WTC11 (cell line): Measurements from ENCODE around the gene AP3D1. TPM values are rescaled to one million over a fixed set of nuclear protein-coding genes. Genes with fewer than 3 reads are reported as not detected.
A peak's percentile ranks its signal among the peaks of the same experiment; 100 is the strongest.

ENCODE experiments used
- ATAC-seq: fragments of 200-7000 bp; cut with Tn5 transposase; 2 replicates; pipeline ENCODE4 v1.10.0; 2021; ENCODE audit warnings: mild to moderate bottlenecking, moderate library complexity
- CTCF ChIA-PET: fragments of 300-600 bp; sonication (Branson Sonifier 250); formaldehyde crosslinking; loops from one replicate; lab custom pipeline; 2021; ENCODE audit warnings: antibody characterized with exemption; lab: Charles Lee
- POLR2A ChIA-PET: fragments of 350-600 bp; sonication (Branson Sonifier 250); formaldehyde crosslinking; loops from one replicate; lab custom pipeline; 2021; ENCODE audit warnings: antibody characterized with exemption; lab: Charles Lee
- DNase-seq: peaks from one replicate; pipeline ENCODE4 v3.0.0; 2021; ENCODE audit warnings: low spot score
- H3K27ac Mint-ChIP-seq: 2 replicates; pipeline ENCODE4 v1.8.0; 2021; ENCODE audit warnings: mixed read lengths
- H3K27me3 Mint-ChIP-seq: 2 replicates; pipeline ENCODE4 v1.8.0; 2021; ENCODE audit warnings: low read depth, mild to moderate bottlenecking, moderate library complexity, mixed read lengths
- H3K36me3 Mint-ChIP-seq: 2 replicates; pipeline ENCODE4 v1.8.0; 2021; ENCODE audit warnings: mixed read lengths
- H3K4me1 Mint-ChIP-seq: 2 replicates; pipeline ENCODE4 v1.8.0; 2022; ENCODE audit warnings: mixed read lengths
- H3K4me3 Mint-ChIP-seq: 2 replicates; pipeline ENCODE4 v1.8.0; 2021; ENCODE audit warnings: mild to moderate bottlenecking, moderate library complexity, mixed read lengths
- H3K9me3 Mint-ChIP-seq: 2 replicates; pipeline ENCODE4 v1.8.0; 2021; ENCODE audit warnings: mixed read lengths
- ATF1 ChIP-seq: sonication (generic); formaldehyde crosslinking; IDR thresholded peaks from 2 replicates; pipeline ENCODE4 v1.8.1; 2023; ENCODE audit warnings: mild to moderate bottlenecking, moderate library complexity, missing genetic modification reagents
- ATF2 ChIP-seq: sonication (generic); formaldehyde crosslinking; IDR thresholded peaks from 2 replicates; pipeline ENCODE4 v1.8.1; 2022; ENCODE audit warnings: low read depth, missing genetic modification reagents, borderline replicate concordance
- CREB1 ChIP-seq: sonication (generic); formaldehyde crosslinking; IDR thresholded peaks from 2 replicates; pipeline ENCODE4 v1.8.0; 2023; ENCODE audit warnings: mild to moderate bottlenecking, missing genetic modification reagents
- CREM ChIP-seq: sonication (generic); formaldehyde crosslinking; IDR thresholded peaks from 2 replicates; pipeline ENCODE4 v1.8.1; 2022; ENCODE audit warnings: mild to moderate bottlenecking, missing genetic modification reagents, moderate library complexity
- E2F1 ChIP-seq: sonication (generic); formaldehyde crosslinking; IDR thresholded peaks from 2 replicates; pipeline ENCODE4 v1.8.0; 2022; ENCODE audit warnings: mild to moderate bottlenecking, missing genetic modification reagents
- ESRRA ChIP-seq: sonication (generic); formaldehyde crosslinking; IDR thresholded peaks from 2 replicates; pipeline ENCODE4 v1.8.1; 2022; ENCODE audit warnings: mild to moderate bottlenecking, missing genetic modification reagents, borderline replicate concordance
- FOXP1 ChIP-seq: sonication (generic); formaldehyde crosslinking; IDR thresholded peaks from 2 replicates; pipeline ENCODE4 v1.8.0; 2022; ENCODE audit warnings: missing genetic modification reagents, mild to moderate bottlenecking, moderate library complexity, borderline replicate concordance
- HMGA2 ChIP-seq: fragments of 250-450 bp; sonication (Bioruptor Pico); IDR thresholded peaks from 2 replicates; pipeline ENCODE4 v1.4.0; 2021; ENCODE audit warnings: mild to moderate bottlenecking, moderate library complexity
- NR2C2 ChIP-seq: sonication (generic); formaldehyde crosslinking; IDR thresholded peaks from 2 replicates; pipeline ENCODE4 v1.8.0; 2022; ENCODE audit warnings: mild to moderate bottlenecking, missing genetic modification reagents
- RORB ChIP-seq: fragments of 250-450 bp; sonication (Bioruptor Pico); IDR thresholded peaks from 2 replicates; pipeline ENCODE4 v1.9.0; 2021; ENCODE audit warnings: mild to moderate bottlenecking
- SMAD3 ChIP-seq: sonication (generic); formaldehyde crosslinking; IDR thresholded peaks from 2 replicates; pipeline ENCODE4 v1.8.0; 2022; ENCODE audit warnings: missing genetic modification reagents, mild to moderate bottlenecking, borderline replicate concordance
- SOX15 ChIP-seq: fragments of 250-450 bp; sonication (Bioruptor Pico); IDR thresholded peaks from 2 replicates; pipeline ENCODE4 v1.9.0; 2021; ENCODE audit warnings: mild to moderate bottlenecking
- SP1 ChIP-seq: sonication (generic); formaldehyde crosslinking; conservative IDR thresholded peaks from 2 replicates; pipeline ENCODE4 v1.8.1; 2022; ENCODE audit warnings: missing genetic modification reagents
- TCF7 ChIP-seq: sonication (generic); formaldehyde crosslinking; IDR thresholded peaks from 2 replicates; pipeline ENCODE4 v1.8.0; 2022; ENCODE audit warnings: mild to moderate bottlenecking, low read depth, missing genetic modification reagents, moderate library complexity
- TEAD4 ChIP-seq: sonication (generic); formaldehyde crosslinking; IDR thresholded peaks from 2 replicates; pipeline ENCODE4 v1.8.0; 2022; ENCODE audit warnings: mild to moderate bottlenecking, missing genetic modification reagents
- ZNF121 ChIP-seq: sonication (generic); formaldehyde crosslinking; IDR thresholded peaks from 2 replicates; pipeline ENCODE4 v1.8.0; 2023; ENCODE audit warnings: missing genetic modification reagents
- ZNF138 ChIP-seq: sonication (generic); formaldehyde crosslinking; conservative IDR thresholded peaks from 2 replicates; pipeline ENCODE4 v1.8.1; 2022; ENCODE audit warnings: mild to moderate bottlenecking, moderate library complexity, missing genetic modification reagents
- ZNF219 ChIP-seq: sonication (generic); formaldehyde crosslinking; IDR thresholded peaks from 2 replicates; pipeline ENCODE4 v1.8.0; 2023; ENCODE audit warnings: missing genetic modification reagents, mild to moderate bottlenecking, borderline replicate concordance
- ZNF532 ChIP-seq: fragments of 250-450 bp; sonication (Bioruptor Pico); IDR thresholded peaks from 2 replicates; pipeline ENCODE4 v1.9.0; 2021; ENCODE audit warnings: mild to moderate bottlenecking, borderline replicate concordance
- total RNA-seq: library from RNA; stranded (reverse); gene quantifications from 3 replicates; pipeline ENCODE4 v1.2.3, GENCODE V29; 2021
- TF ChIP-seq, protein P1 (sequence below): fragments of 250-450 bp; sonication (Bioruptor Pico); IDR thresholded peaks from 2 replicates; pipeline ENCODE4 v1.8.0; 2021; ENCODE audit warnings: mild to moderate bottlenecking
- TF ChIP-seq, protein P2 (sequence below): sonication (generic); formaldehyde crosslinking; IDR thresholded peaks from 2 replicates; pipeline ENCODE4 v1.8.1; 2023; ENCODE audit warnings: mild to moderate bottlenecking, missing genetic modification reagents
- TF ChIP-seq, protein P3 (sequence below): sonication (generic); formaldehyde crosslinking; IDR thresholded peaks from 2 replicates; pipeline ENCODE4 v1.8.1; 2023; ENCODE audit warnings: mild to moderate bottlenecking, missing genetic modification reagents, moderate library complexity
- TF ChIP-seq, protein P4 (sequence below): fragments of 250-450 bp; sonication (Bioruptor Pico); conservative IDR thresholded peaks from 2 replicates; pipeline ENCODE4 v1.9.0; 2021; ENCODE audit warnings: mild to moderate bottlenecking

AP3D1 gene
- total RNA-seq, 1 experiment from 2014 or later, result 190 TPM

DNA sequence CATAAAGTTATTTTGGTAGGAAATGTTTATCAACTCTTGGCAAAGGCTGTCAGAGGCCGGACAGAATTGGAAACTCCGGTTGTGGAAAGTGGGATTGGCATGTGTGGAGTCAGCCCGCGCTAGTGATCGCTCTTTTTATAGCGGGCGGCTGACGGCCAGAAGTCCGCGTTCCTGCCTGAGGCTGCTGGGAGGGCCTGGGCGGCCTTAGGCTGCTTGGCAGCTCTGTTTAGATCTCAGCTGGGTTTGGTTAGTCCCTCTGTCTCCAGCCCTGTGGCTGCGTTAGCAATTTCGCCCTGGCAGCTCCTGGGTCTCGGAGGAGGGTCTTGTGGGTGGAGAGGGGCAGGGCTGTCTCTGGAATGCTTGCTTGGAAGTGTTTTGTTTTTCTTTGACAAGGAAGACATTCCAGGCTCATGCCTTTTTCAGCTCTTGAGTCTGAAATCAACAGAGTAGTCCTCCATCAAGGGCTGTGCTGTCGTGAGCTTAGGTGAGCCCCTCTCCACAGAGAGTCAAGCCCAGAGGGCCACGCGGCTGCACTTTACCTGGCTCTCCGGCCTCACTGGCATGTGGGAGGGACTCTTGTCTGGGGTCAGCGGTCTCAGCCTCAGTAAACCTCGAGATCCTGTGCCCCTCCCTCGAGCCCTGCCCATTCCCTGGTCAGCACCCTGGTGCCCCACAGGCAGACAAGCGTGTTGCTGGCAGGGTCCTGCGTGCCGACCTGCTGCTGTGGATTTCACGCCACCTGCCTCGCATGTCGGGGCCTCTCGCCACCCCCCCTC, 34.9 kb upstream of the AP3D1 start:
- CTCF ChIA-PET, result interaction anchor here (0.9 to 2.6 kb wide), 3 partner anchors 13 to 76 kb away, joined by 3 to 18 read pairs (median 3); no protein-coding TSS in a partner anchor
- DNase-seq (no peak), ATAC-seq (no peak)
- POLR2A ChIA-PET, result no interaction called here
- no peaks in the 10 kb centered on the region for H3K27me3 Mint-ChIP-seq
- H3K4me3 Mint-ChIP-seq, result no peak overlapping the region
- TF ChIP-seq SP1 (CRISPR knock-in tag), result no peak
- TF ChIP-seq, protein P1, sequence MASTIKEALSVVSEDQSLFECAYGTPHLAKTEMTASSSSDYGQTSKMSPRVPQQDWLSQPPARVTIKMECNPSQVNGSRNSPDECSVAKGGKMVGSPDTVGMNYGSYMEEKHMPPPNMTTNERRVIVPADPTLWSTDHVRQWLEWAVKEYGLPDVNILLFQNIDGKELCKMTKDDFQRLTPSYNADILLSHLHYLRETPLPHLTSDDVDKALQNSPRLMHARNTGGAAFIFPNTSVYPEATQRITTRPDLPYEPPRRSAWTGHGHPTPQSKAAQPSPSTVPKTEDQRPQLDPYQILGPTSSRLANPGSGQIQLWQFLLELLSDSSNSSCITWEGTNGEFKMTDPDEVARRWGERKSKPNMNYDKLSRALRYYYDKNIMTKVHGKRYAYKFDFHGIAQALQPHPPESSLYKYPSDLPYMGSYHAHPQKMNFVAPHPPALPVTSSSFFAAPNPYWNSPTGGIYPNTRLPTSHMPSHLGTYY (CRISPR knock-in tag), result no peak
- TF ChIP-seq, protein P2, sequence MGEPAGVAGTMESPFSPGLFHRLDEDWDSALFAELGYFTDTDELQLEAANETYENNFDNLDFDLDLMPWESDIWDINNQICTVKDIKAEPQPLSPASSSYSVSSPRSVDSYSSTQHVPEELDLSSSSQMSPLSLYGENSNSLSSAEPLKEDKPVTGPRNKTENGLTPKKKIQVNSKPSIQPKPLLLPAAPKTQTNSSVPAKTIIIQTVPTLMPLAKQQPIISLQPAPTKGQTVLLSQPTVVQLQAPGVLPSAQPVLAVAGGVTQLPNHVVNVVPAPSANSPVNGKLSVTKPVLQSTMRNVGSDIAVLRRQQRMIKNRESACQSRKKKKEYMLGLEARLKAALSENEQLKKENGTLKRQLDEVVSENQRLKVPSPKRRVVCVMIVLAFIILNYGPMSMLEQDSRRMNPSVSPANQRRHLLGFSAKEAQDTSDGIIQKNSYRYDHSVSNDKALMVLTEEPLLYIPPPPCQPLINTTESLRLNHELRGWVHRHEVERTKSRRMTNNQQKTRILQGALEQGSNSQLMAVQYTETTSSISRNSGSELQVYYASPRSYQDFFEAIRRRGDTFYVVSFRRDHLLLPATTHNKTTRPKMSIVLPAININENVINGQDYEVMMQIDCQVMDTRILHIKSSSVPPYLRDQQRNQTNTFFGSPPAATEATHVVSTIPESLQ (CRISPR knock-in tag), result no peak
- TF ChIP-seq ATF2 (CRISPR knock-in tag), result no peak
- no peak for TF ChIP-seq FOXP1
- TF ChIP-seq RORB (CRISPR knock-in tag), result no peak
- no peak for TF ChIP-seq ATF1
- no peak for TF ChIP-seq E2F1 (CRISPR knock-in tag)
- TF ChIP-seq, protein P3, sequence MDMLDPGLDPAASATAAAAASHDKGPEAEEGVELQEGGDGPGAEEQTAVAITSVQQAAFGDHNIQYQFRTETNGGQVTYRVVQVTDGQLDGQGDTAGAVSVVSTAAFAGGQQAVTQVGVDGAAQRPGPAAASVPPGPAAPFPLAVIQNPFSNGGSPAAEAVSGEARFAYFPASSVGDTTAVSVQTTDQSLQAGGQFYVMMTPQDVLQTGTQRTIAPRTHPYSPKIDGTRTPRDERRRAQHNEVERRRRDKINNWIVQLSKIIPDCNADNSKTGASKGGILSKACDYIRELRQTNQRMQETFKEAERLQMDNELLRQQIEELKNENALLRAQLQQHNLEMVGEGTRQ (CRISPR knock-in tag), result no peak
- no peak for TF ChIP-seq CREM (CRISPR knock-in tag)
- no peak for TF ChIP-seq ESRRA (CRISPR knock-in tag)
- TF ChIP-seq ZNF121 (CRISPR knock-in tag), result no peak
- no peak for TF ChIP-seq TCF7 (CRISPR knock-in tag)
- no peak for TF ChIP-seq NR2C2
- no peak for TF ChIP-seq ZNF219 (CRISPR knock-in tag)
- no peak for TF ChIP-seq ZNF138 (CRISPR knock-in tag)
- TF ChIP-seq TEAD4 (CRISPR knock-in tag), result no peak
- TF ChIP-seq CREB1 (CRISPR knock-in tag), result no peak
- peaks cover 32% of the 10 kb centered on the region for H3K36me3 Mint-ChIP-seq
- H3K27ac Mint-ChIP-seq, result peak overlapping the region; percentile 93; the same call in 1 of the 2 replicates
- no peaks in the 10 kb centered on the region for H3K4me1 Mint-ChIP-seq
- H3K9me3 Mint-ChIP-seq, result no peaks in the 10 kb centered on the region

- CTCF ChIA-PET, result interaction anchor here (2.6 kb wide), 1 partner anchor 13 kb away, joined by 18 read pairs; no protein-coding TSS in a partner anchor
- DNase-seq, result no peak
- POLR2A ChIA-PET, result no interaction called here
- H3K27me3 Mint-ChIP-seq, result no peaks in the 10 kb centered on the region
- peak overlapping the region; percentile 93; the same call in 1 of the 2 replicates for H3K27ac Mint-ChIP-seq
- H3K9me3 Mint-ChIP-seq, result no peaks in the 10 kb centered on the region
- ATAC-seq, result no peak
- no peaks in the 10 kb centered on the region for H3K4me1 Mint-ChIP-seq
- peaks cover 29% of the 10 kb centered on the region for H3K36me3 Mint-ChIP-seq
- no peak overlapping the region for H3K4me3 Mint-ChIP-seq
- TF ChIP-seq, protein P4, sequence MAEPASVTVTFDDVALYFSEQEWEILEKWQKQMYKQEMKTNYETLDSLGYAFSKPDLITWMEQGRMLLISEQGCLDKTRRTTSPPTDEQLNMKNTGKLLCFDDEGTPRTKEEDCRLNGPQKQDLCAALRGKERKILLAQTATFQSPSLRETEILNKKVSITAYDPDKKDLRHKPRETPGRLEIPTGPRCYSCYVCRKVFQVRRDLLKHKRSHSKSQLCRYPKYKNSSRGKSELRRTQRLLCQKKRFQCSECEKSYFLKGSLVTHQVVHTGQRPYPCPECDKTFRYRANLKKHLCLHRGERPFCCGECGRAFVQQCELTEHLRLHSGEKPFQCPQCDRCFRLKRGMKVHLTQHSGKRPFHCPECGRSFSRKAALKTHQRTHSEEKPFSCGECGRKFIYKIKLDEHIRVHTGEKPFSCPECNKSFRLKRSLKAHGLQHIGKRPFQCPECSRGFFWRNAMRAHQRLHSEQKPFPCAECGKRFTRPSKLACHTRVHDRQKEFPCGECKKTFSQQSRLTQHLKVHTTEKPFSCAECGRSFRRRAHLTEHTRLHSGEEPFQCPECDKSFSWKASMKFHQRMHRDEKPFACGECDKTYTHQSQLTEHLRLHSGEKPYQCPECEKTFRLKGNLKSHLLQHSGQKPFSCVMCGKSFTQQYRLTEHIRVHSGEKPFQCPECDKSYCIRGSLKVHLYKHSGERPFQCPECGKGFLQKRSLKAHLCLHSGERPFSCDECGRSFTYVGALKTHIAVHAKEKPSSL, result no peak
- no peak for TF ChIP-seq ZNF532 (CRISPR knock-in tag)
- no peak for TF ChIP-seq HMGA2 (CRISPR knock-in tag)
- TF ChIP-seq SOX15, result no peak
- no peak for TF ChIP-seq SMAD3
- no peak for TF ChIP-seq TEAD4 (CRISPR knock-in tag)
Observed at GRCh38 chr19:2185734-2186070, 34.3 kb upstream of the AP3D1 start.
